GM18858 (cell line): ENCODE results near the gene SLC30A10.
"Not testable (repeated sequence)": the region's sequence is repeated elsewhere in the genome, so short reads cannot be mapped to it uniquely, and the experiment has no call there.

Source experiments
- ATAC-seq: cut with Tn5 transposase; IDR thresholded peaks from one replicate; pipeline ENCODE4 v1.9.1; 2021; ENCODE audit not compliant: unreplicated experiment

SLC30A10 gene

GRCh38 chr1:219928791-219929118 lies 398 bp upstream of the SLC30A10 start:
- no peak for ATAC-seq

GRCh38 chr1:219927298-219927955 lies 930 bp downstream of the SLC30A10 start:
- ATAC-seq: no peak

GRCh38 chr1:219926363-219926998 lies 1.9 kb downstream of the SLC30A10 start:
- ATAC-seq: no peak

- no peak for ATAC-seq
Observed at GRCh38 chr1:219924342-219924741, 4.0 kb downstream of the SLC30A10 start.

- ATAC-seq: no peak
Observed at GRCh38 chr1:219917851-219918466, 10.4 kb downstream of the SLC30A10 start.

- ATAC-seq: no peak
Observed at GRCh38 chr1:219917281-219917680, 11.1 kb downstream of the SLC30A10 start.

GRCh38 chr1:219916257-219916656 lies 12.1 kb downstream of the SLC30A10 start:
- ATAC-seq: no peak

- no peak for ATAC-seq
Observed at GRCh38 chr1:219913005-219913770, 15.2 kb downstream of the SLC30A10 start.

GRCh38 chr1:219910716-219911115 lies 17.6 kb downstream of the SLC30A10 start:
- no peak for ATAC-seq

- ATAC-seq: no peak
Observed at GRCh38 chr1:219909476-219909875, 18.9 kb downstream of the SLC30A10 start.

- ATAC-seq: no peak
Observed at GRCh38 chr1:219908170-219908569, 20.2 kb downstream of the SLC30A10 start.

- ATAC-seq: no peak
Observed at GRCh38 chr1:219907772-219908070, 20.6 kb downstream of the SLC30A10 start.

- ATAC-seq: no peak
Observed at GRCh38 chr1:219906924-219907771, 21.2 kb downstream of the SLC30A10 start.

- ATAC-seq: not testable (repeated sequence)
Observed at GRCh38 chr1:219906565-219906923, 21.8 kb downstream of the SLC30A10 start.

GRCh38 chr1:219905524-219905923 lies 22.8 kb downstream of the SLC30A10 start:
- ATAC-seq: no peak

GRCh38 chr1:219904934-219905333 lies 23.4 kb downstream of the SLC30A10 start:
- no peak for ATAC-seq

- no peak for ATAC-seq
Observed at GRCh38 chr1:219903353-219903871, 24.9 kb downstream of the SLC30A10 start.

GRCh38 chr1:219902951-219903350 lies 25.4 kb downstream of the SLC30A10 start:
- ATAC-seq: no peak

- ATAC-seq: no peak
Observed at GRCh38 chr1:219900882-219901281, 27.5 kb downstream of the SLC30A10 start.

GRCh38 chr1:219900201-219900600 lies 28.2 kb downstream of the SLC30A10 start:
- ATAC-seq: no peak

GRCh38 chr1:219898375-219898774 lies 30.0 kb downstream of the SLC30A10 start:
- no peak for ATAC-seq
